Subcutaneous abdominal adipose tissue (tissue), 5 donors: ENCODE data around the gene ACER1.

ENCODE experiments used
- H3K27ac ChIP-seq: one replicate; pipeline ENCODE4 v1.7.0; 2013; ENCODE audit warnings: low read depth, mild to moderate bottlenecking, inconsistent platforms, low read length, moderate library complexity
- H3K27me3 ChIP-seq, 5 donors: one replicate each; pipeline ENCODE4 v1.7.0; 2013; ENCODE audit warnings: low read length in 5 of 5, inconsistent platforms in 1 of 5; ENCODE audit not compliant: control insufficient read depth in 5 of 5, insufficient read depth in 4 of 5
- H3K36me3 ChIP-seq, 5 donors: one replicate each; pipeline ENCODE4 v1.7.0; 2013; ENCODE audit warnings: low read length in 5 of 5; ENCODE audit not compliant: control insufficient read depth in 5 of 5, insufficient read depth in 5 of 5
- H3K4me1 ChIP-seq, 5 donors: one replicate each; pipeline ENCODE4 v1.7.0; 2013; ENCODE audit warnings: low read length in 5 of 5, mild to moderate bottlenecking in 3 of 5, moderate library complexity in 1 of 5; ENCODE audit not compliant: control insufficient read depth in 5 of 5, insufficient read depth in 5 of 5
- H3K4me3 ChIP-seq, 5 donors: one replicate each; pipeline ENCODE4 v1.7.0; 2013; ENCODE audit warnings: low read length in 5 of 5, low read depth in 1 of 5
- H3K9ac ChIP-seq, 5 donors: one replicate each; pipeline ENCODE4 v1.7.0; 2013; ENCODE audit warnings: low read length in 5 of 5, mild to moderate bottlenecking in 4 of 5, moderate library complexity in 3 of 5
- H3K9me3 ChIP-seq, 5 donors: one replicate each; pipeline ENCODE4 v1.7.0; 2013; ENCODE audit warnings: low read length in 5 of 5; ENCODE audit not compliant: control insufficient read depth in 5 of 5
- donor health status: healthy.
- donor health status: healthy.
- donor health status: healthy.
- donor health status: healthy.
- donor health status: healthy.

Gene ACER1

GRCh38 chr19:6263306-6263705 is 70.1 kb downstream of the ACER1 start:
- Histone ChIP-seq H3K27ac (no peak overlapping the region), H3K4me3 (no peak overlapping the region), H3K9me3 (no peaks in the 10 kb centered on the region), H3K9ac (no peak overlapping the region), H3K27me3 (no peaks in the 10 kb centered on the region), H3K36me3 (peaks cover 0 to 58% (median 51%) of the 10 kb centered on the region in 5 donors), H3K4me1 (no peaks in the 10 kb centered on the region)

- Histone ChIP-seq H3K9ac (no peak overlapping the region), H3K4me3 (no peak overlapping the region), H3K4me1 (no peaks in the 10 kb centered on the region), H3K9me3 (no peaks in the 10 kb centered on the region), H3K27ac (no peak overlapping the region), H3K36me3 (peaks cover 0 to 54% (median 51%) of the 10 kb centered on the region in 5 donors), H3K27me3 (no peaks in the 10 kb centered on the region)
These were observed 70.9 kb downstream of the ACER1 start for GRCh38 chr19:6262519-6262918.

- Histone ChIP-seq H3K4me1 (no peaks in the 10 kb centered on the region), H3K9me3 (no peaks in the 10 kb centered on the region), H3K9ac (no peak overlapping the region), H3K36me3 (peaks cover 0 to 53% (median 49%) of the 10 kb centered on the region in 5 donors), H3K27me3 (no peaks in the 10 kb centered on the region), H3K27ac (no peak overlapping the region), H3K4me3 (no peak overlapping the region)
These were observed 71.5 kb downstream of the ACER1 start for GRCh38 chr19:6261883-6262282.

- H3K4me1 ChIP-seq, result no peaks in the 10 kb centered on the region
- no peaks in the 10 kb centered on the region for H3K27me3 ChIP-seq
- H3K9me3 ChIP-seq, result no peaks in the 10 kb centered on the region
- H3K9ac ChIP-seq, result no peak overlapping the region
- peaks cover 0 to 51% (median 47%) of the 10 kb centered on the region in 5 donors for H3K36me3 ChIP-seq
- H3K4me3 ChIP-seq, result no peak overlapping the region
- H3K27ac ChIP-seq, result no peak overlapping the region
These were observed 72.3 kb downstream of the ACER1 start for GRCh38 chr19:6260912-6261650.

- Histone ChIP-seq H3K4me3 (no peak overlapping the region), H3K4me1 (no peaks in the 10 kb centered on the region), H3K36me3 (peaks cover 0 to 51% (median 47%) of the 10 kb centered on the region in 5 donors), H3K27me3 (no peaks in the 10 kb centered on the region), H3K27ac (no peak overlapping the region), H3K9ac (no peak overlapping the region), H3K9me3 (no peaks in the 10 kb centered on the region)
These were observed 73.0 kb downstream of the ACER1 start for GRCh38 chr19:6260376-6260775.

- no peak overlapping the region for H3K9ac ChIP-seq
- H3K4me3 ChIP-seq, result no peak overlapping the region
- H3K27ac ChIP-seq, result no peak overlapping the region
- no peaks in the 10 kb centered on the region for H3K9me3 ChIP-seq
- no peaks in the 10 kb centered on the region for H3K27me3 ChIP-seq
- H3K4me1 ChIP-seq, result no peaks in the 10 kb centered on the region
- peaks cover 0 to 51% (median 47%) of the 10 kb centered on the region in 5 donors for H3K36me3 ChIP-seq
These were observed 74.0 kb downstream of the ACER1 start for GRCh38 chr19:6259312-6259861.

- Histone ChIP-seq H3K4me1 (no peaks in the 10 kb centered on the region), H3K27ac (no peak overlapping the region), H3K9ac (no peak overlapping the region), H3K36me3 (peaks cover 0 to 55% (median 50%) of the 10 kb centered on the region in 5 donors), H3K9me3 (no peaks in the 10 kb centered on the region), H3K27me3 (no peaks in the 10 kb centered on the region), H3K4me3 (no peak overlapping the region)
These were observed 74.5 kb downstream of the ACER1 start for GRCh38 chr19:6258812-6259311.
